Transverse colon (tissue), 4 donors: Measurements from ENCODE around the gene HAP1. TPM values are rescaled to one million over a fixed set of nuclear protein-coding genes. Genes with fewer than 3 reads are reported as not detected.

Experiments used
- DNase-seq: peaks from one replicate; pipeline ENCODE4 v3.0.0-alpha.2; 2019
- H3K27ac ChIP-seq, 4 donors: fragments of 200-600 bp; sonication (generic); 2 replicates each; pipeline ENCODE4 v1.5.1; 2016 to 2018; ENCODE audit warnings: inconsistent platforms in 4 of 4
- H3K27me3 ChIP-seq: fragments of 200-600 bp; sonication (generic); 2 replicates; pipeline ENCODE4 v1.5.1; 2017; ENCODE audit warnings: inconsistent platforms
- H3K36me3 ChIP-seq, 4 donors: fragments of 200-600 bp; sonication (generic); 2 replicates each; pipeline ENCODE4 v1.5.1; 2017 to 2019; ENCODE audit warnings: inconsistent platforms in 4 of 4
- H3K4me1 ChIP-seq, 4 donors: fragments of 200-600 bp; sonication (generic); 2 replicates each; pipeline ENCODE4 v1.5.1; 2017 to 2020; ENCODE audit warnings: inconsistent platforms in 4 of 4
- H3K4me3 ChIP-seq, 4 donors: fragments of 200-600 bp; sonication (generic); 1 replicate in 1 of 4; 2 replicates in 3 of 4; pipeline versions ENCODE4 v1.5.1 to v1.6.1; 2017 to 2019; ENCODE audit warnings: inconsistent platforms in 4 of 4
- H3K9me3 ChIP-seq, 2 donors: fragments of 200-600 bp; sonication (generic); 2 replicates each; pipeline ENCODE4 v1.5.1; 2017 to 2019; ENCODE audit warnings: inconsistent platforms in 2 of 2
- EP300 ChIP-seq: sonication (generic); formaldehyde crosslinking; IDR thresholded peaks from one replicate; pipeline ENCODE4 v1.6.1; 2017; ENCODE audit warnings: antibody characterized with exemption, low read depth
- POLR2A ChIP-seq: fragments of 450-650 bp; IDR thresholded peaks from one replicate; pipeline ENCODE4 v1.6.1; 2016; ENCODE audit warnings: antibody characterized with exemption, mild to moderate bottlenecking, moderate library complexity
- POLR2AphosphoS5 ChIP-seq, 3 donors: sonication (generic); formaldehyde crosslinking; IDR thresholded peaks; one replicate each; pipeline ENCODE4 v1.6.1; 2016; ENCODE audit warnings: antibody characterized with exemption in 3 of 3
- WGBS, 2 donors: methylation state at CpG; one replicate each; pipeline ENCODE4 v1.1.5; 2018; ENCODE audit warnings: low coverage in 1 of 2; 5-methylcytosine and 5-hydroxymethylcytosine counted together
- in situ Hi-C, 4 donors: fragments of 200-750 bp; cut with MboI; loops; one replicate each; pipeline versions ENCODE4 v1.15.0 to v1.15.1; 2017; ENCODE audit warnings: low sequenced_read_pairs in 3 of 4, low pct_ligation_motif_present in 1 of 4, low pct_unique_long_range_greater_than_20kb in 1 of 4
- intact Hi-C: fragments of 100-400 bp; cut with DNase I; formaldehyde crosslinking; loops from one replicate; pipeline ENCODE4 v1.15.1; 2023; ENCODE audit warnings: low total_unique reads
- total RNA-seq, 4 donors: library from RNA; depleted of rRNA; stranded (reverse); fragments of >200 nt; gene quantifications; one replicate each; pipeline ENCODE4 v1.1.0, GENCODE V29; 2016
- TF ChIP-seq, protein P1 (sequence below), 5 experiments: fragments of 200-600 bp in 3 of 5; fragments of 450-650 bp in 2 of 5; sonication (generic) in 3 of 5; IDR thresholded peaks; 1 replicate in 2 of 5; 2 replicates in 3 of 5; pipeline ENCODE4 v1.5.1; 2016 to 2017; ENCODE audit warnings: antibody characterized with exemption in 5 of 5, inconsistent platforms in 3 of 5, mild to moderate bottlenecking in 2 of 5, moderate library complexity in 1 of 5

Gene HAP1
- total RNA-seq, 4 donors from 2014 or later, result 0.55 to 0.79 TPM; not detected in 2

DNA sequence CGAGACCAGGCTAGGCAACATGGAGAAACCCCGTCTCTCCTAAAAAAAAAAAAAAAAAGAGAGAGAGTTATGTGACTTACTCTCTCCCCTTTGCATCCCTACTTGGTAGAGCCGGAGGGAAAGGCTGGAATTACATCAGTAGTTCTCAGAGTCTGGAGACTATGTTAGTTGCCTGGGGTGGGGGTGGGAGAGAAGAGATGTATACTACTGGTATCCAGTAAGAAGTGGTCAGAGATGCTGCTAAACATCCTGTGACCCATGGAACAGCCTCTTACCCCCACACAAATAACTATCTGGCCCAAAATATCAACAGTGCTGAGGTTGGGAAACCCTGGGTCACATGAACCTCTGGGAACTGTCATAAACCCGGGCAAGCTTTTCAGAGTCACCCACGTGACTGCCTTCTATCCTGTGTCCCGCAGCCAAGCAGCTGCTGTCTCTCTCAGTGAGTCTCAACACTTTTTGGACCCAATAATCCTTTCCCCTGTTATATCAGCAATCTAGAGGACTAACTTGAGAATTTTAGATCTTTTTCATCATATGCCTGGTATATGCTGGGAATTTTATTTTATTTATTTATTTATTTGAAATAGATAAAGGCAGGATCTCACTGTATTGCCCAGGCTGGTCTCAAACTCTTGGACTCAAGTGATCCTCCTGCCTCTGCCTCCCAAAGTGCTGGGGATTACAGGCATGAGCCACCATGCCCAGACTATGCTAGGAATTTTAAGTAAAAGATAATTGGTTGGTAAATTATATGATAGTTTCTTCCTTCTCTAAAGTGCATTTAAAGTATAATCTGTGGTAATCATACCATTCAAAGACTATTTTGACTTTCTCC, 37.1 kb downstream of the HAP1 start:
- Histone ChIP-seq H3K4me3 (no peak overlapping the region), H3K9me3 (no peaks in the 10 kb centered on the region), H3K27ac (peak overlapping the region; percentile 53 to 69 (median 60)), H3K4me1 (peaks cover 9 to 27% (median 20%) of the 10 kb centered on the region in 4 donors), H3K36me3 (peaks cover 0 to 19% (median 6%) of the 10 kb centered on the region in 4 donors), H3K27me3 (no peaks in the 10 kb centered on the region)
- 18 to 28% methylated on average over 3 to 6 of the region's 6 CpGs for WGBS, 2 donors
- TF ChIP-seq, protein P1, sequence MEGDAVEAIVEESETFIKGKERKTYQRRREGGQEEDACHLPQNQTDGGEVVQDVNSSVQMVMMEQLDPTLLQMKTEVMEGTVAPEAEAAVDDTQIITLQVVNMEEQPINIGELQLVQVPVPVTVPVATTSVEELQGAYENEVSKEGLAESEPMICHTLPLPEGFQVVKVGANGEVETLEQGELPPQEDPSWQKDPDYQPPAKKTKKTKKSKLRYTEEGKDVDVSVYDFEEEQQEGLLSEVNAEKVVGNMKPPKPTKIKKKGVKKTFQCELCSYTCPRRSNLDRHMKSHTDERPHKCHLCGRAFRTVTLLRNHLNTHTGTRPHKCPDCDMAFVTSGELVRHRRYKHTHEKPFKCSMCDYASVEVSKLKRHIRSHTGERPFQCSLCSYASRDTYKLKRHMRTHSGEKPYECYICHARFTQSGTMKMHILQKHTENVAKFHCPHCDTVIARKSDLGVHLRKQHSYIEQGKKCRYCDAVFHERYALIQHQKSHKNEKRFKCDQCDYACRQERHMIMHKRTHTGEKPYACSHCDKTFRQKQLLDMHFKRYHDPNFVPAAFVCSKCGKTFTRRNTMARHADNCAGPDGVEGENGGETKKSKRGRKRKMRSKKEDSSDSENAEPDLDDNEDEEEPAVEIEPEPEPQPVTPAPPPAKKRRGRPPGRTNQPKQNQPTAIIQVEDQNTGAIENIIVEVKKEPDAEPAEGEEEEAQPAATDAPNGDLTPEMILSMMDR (IDR thresholded peaks at IDR 0.05), result no peak
- peak; percentile 35 to 59 (median 50) for TF ChIP-seq POLR2AphosphoS5 (IDR thresholded peaks at IDR 0.05)
- TF ChIP-seq POLR2A, result no peak
- TF ChIP-seq EP300, result no peak
- DNase-seq, result peak; percentile 63
- intact Hi-C loops, result no loop called here
- in situ Hi-C loops, result no loop called here

DNA sequence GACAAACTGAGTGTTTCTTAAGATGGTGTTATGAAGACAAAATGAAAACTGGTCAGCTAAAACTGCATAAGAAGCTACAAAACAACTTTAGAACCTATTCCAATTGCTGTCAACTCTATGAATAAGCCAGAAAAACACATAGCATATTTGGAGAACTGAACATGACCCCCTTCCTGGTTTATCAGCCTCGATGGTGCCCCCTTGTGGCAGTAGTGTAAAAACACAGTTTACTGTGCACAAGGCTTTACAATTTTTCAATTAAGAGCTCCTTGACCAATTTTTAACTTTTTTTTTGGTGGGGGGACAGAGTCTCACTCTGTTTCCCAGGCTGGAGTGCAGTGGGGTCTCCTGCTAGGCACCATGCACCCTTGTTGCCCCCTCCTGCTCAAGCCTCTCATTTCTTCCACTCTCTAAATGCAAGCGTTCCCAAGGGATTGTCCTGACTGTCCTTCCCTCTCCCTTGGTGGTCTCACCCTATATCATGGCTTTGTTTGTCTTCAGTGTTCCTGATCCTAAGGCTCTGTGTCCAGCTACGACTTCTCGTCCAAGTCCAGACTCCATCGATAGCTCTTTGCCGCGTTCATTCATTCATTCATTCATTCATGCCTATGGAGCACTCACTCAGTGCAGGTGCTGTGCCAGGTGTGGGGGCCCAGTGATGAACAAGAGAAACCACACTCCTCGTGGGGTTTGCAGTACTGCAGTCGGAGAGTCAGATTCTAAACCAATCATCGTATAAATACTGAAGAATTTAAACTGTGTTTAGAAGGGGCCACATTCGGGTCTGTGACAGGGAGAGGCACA, 38.3 kb downstream of the HAP1 start:
- no peaks in the 10 kb centered on the region for H3K9me3 ChIP-seq
- H3K27me3 ChIP-seq, result no peaks in the 10 kb centered on the region
- H3K27ac ChIP-seq, result peak overlapping the region; percentile 58 to 69 (median 60)
- H3K4me3 ChIP-seq, result no peak overlapping the region
- peaks cover 12 to 34% (median 23%) of the 10 kb centered on the region in 4 donors for H3K4me1 ChIP-seq
- peak; percentile 71 for DNase-seq
- H3K36me3 ChIP-seq, result peaks cover 0 to 30% (median 12%) of the 10 kb centered on the region in 4 donors
- TF ChIP-seq, protein P1 (IDR thresholded peaks at IDR 0.05), result peak; percentile 68 to 92 (median 82)
- no peak for TF ChIP-seq EP300
- TF ChIP-seq POLR2AphosphoS5 (IDR thresholded peaks at IDR 0.05), result no peak
- no peak for TF ChIP-seq POLR2A
- in situ Hi-C loops (no loop called here), intact Hi-C loops (no loop called here)
- WGBS, 2 donors, result 36 to 50% methylated on average over 2 to 11 of the region's 11 CpGs

DNA sequence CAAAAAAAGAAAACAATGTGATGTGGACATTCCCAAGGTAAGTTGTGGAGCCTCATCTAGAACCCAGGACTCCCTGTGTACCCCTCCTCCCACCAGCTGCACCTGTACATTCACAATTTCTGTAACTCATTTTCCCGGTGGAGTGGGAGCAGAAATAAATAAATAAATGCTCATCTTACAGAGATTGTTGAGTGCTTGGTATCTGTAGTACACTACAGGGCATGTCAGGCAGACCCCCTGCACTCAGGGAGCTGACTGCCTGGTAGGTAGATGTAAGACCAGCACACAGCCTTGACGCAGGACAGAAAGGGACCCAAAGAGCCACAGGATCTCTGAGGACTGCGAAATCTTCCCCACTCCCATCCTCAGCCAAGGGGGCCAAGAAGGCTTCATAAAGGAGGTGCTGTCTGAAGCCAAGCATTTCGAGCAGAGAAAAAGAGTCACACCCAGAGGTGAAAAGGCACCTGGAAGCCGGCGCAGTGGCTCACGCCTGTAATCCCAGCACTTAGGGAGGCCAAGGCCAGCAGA, 39.2 kb downstream of the HAP1 start:
- Histone ChIP-seq H3K4me3 (no peak overlapping the region), H3K36me3 (peaks cover 0 to 40% (median 21%) of the 10 kb centered on the region in 4 donors), H3K27ac (peak overlapping the region in 3 of 4 donors; percentile 58 to 69 (median 62)), H3K4me1 (peaks cover 21 to 44% (median 32%) of the 10 kb centered on the region in 4 donors), H3K9me3 (no peaks in the 10 kb centered on the region), H3K27me3 (no peaks in the 10 kb centered on the region)
- TF ChIP-seq EP300 (no peak), POLR2A (no peak), POLR2AphosphoS5 (IDR thresholded peaks at IDR 0.05) (no peak)
- TF ChIP-seq, protein P1 (IDR thresholded peaks at IDR 0.05), result no peak
- WGBS, 2 donors, result 87% methylated on average over 7 of the region's 7 CpGs; no CpG with 5 or more reads in 1 of the 2 donors
- no peak for DNase-seq
- in situ Hi-C loops (no loop called here), intact Hi-C loops (no loop called here)
